DMS53 treated with DMSO at 0.1 percent for 48 hours (cell line): ENCODE results near the gene HSP90AA1.

ENCODE experiments used
- DNase-seq: peaks from one replicate; lab custom pipeline; 2025; ENCODE audit not compliant: unreplicated experiment; lab: John Stamatoyannopoulos, UW

The HSP90AA1 gene

GRCh38 chr14:102044566-102044965 lies 42.3 kb downstream of the HSP90AA1 start:
- DNase-seq, result no peak

GRCh38 chr14:102043251-102044025 lies 43.4 kb downstream of the HSP90AA1 start:
- DNase-seq, result no peak

DNA sequence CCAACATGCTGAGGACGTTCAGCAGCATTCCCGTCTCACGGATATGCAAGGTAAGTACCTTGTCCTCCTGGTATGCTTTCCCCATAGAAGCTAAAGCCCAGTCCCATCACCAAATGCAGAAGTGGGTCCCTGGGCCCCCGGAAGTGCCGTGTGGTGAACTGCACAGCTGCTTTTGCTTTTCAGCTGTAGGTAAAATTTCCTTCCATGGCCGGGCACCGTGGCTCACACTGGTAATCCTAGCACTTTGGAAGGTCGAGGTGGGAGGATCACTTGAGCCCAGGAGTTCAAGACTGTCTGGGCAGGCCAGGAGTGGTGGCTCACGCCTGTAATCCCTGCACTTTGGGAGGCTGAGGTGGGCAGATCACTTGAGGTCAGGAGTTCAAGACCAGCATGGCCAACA lies 44.1 kb downstream of the HSP90AA1 start:
- DNase-seq, result no peak

GRCh38 chr14:102040153-102040552 lies 46.7 kb downstream of the HSP90AA1 start:
- no peak for DNase-seq

DNA sequence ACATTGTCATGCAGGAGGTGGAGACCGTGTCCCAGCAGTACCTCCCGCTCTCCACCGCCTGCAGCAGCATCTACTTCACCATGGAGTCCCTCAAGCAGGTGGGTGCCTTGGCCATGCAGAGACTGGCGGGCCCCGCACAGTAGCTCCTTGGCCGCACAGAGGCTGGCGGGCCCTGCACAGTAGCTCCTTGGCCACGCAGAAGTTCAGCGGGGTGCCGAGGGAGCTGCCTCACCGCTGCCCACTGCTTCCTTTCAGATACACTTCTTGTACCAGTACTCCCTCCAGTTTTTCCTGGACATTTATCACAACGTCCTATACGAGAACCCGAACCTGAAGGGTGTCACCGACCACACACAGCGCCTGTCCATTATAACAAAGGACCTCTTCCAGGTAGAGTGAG lies 47.7 kb downstream of the HSP90AA1 start:
- DNase-seq, result no peak

DNA sequence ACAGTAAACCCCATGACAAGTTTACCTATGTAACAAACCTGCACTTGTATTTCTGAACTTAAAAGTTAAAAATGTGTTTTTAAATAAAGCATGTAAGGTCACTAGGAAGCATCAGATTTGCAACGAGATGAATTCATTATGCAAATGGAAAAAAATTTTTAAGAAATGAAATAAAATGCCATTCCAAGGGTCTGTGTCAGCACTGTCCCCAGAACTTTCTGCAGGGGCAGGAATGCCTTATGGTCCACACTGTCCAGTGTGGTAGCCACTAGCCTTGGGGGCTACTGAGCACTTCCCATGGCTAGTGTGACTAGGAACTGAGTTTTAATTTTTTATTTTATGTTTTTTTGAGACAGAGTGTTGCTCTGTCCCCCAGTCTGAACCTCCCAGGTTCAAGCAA lies 49.2 kb downstream of the HSP90AA1 start:
- DNase-seq, result no peak

DNA sequence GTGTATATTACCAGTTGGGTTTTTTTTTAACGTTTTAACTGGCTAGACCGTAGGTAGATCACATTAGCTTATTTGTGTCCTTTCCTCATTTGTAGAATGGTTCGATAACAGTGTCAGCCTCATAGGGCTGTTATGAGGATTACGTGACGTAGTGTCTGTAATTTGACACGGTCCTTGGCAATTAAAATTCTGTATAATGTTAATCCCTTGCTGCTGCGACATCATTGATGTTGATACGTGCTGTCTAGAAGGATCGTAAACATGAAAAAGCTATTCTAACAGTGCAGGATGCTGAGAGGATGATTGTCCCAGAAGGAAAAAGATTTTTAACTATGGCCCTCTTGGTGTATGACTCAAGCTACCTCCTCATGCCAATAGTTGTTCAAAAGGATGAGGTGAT lies 50.9 kb downstream of the HSP90AA1 start:
- no peak for DNase-seq

DNA sequence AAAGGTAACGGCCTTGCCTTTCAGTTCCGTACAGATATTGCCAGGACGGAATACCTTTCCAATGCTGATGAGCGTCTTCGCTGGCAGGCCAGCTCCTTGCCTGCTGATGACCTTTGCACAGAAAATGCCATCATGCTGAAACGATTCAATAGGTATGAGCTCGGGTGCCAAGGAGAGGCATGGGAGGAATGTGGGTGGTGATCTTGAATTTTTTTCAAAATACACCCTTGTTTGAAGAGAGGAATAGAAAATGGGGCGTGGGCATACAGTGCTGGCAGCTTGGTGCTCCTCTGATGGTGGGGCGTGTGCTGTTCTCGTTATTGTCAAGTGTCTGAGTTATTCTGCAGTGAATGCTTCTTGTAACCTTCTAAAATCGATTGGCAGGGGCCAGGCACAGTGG lies 52.5 kb downstream of the HSP90AA1 start:
- DNase-seq, result no peak

GRCh38 chr14:102033241-102033640 lies 53.6 kb downstream of the HSP90AA1 start:
- DNase-seq, result no peak
